Measurements from ENCODE around the gene GSTCD.
"Not testable (repeated sequence)": the region's sequence is repeated elsewhere in the genome, so short reads cannot be mapped to it uniquely, and the experiment has no call there.

- TF ChIP-seq, protein P1, sequence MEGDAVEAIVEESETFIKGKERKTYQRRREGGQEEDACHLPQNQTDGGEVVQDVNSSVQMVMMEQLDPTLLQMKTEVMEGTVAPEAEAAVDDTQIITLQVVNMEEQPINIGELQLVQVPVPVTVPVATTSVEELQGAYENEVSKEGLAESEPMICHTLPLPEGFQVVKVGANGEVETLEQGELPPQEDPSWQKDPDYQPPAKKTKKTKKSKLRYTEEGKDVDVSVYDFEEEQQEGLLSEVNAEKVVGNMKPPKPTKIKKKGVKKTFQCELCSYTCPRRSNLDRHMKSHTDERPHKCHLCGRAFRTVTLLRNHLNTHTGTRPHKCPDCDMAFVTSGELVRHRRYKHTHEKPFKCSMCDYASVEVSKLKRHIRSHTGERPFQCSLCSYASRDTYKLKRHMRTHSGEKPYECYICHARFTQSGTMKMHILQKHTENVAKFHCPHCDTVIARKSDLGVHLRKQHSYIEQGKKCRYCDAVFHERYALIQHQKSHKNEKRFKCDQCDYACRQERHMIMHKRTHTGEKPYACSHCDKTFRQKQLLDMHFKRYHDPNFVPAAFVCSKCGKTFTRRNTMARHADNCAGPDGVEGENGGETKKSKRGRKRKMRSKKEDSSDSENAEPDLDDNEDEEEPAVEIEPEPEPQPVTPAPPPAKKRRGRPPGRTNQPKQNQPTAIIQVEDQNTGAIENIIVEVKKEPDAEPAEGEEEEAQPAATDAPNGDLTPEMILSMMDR (IDR thresholded peaks at IDR 0.05; ENCODE audit: low read depth, low read length, missing input control) = not testable (repeated sequence)
- not testable (repeated sequence) for TF ChIP-seq EGR1 (IDR thresholded peaks at IDR 0.05; ENCODE audit: low read depth in 2 of 2); YY1 (IDR thresholded peaks at IDR 0.05); TAF1 (conservative IDR thresholded peaks at IDR 0.05); ATF3 (IDR thresholded peaks at IDR 0.05); RAD21 (IDR thresholded peaks at IDR 0.05); HNF4A (conservative IDR thresholded peaks at IDR 0.05); JUND (IDR thresholded peaks at IDR 0.05)
- TF ChIP-seq, protein P2, sequence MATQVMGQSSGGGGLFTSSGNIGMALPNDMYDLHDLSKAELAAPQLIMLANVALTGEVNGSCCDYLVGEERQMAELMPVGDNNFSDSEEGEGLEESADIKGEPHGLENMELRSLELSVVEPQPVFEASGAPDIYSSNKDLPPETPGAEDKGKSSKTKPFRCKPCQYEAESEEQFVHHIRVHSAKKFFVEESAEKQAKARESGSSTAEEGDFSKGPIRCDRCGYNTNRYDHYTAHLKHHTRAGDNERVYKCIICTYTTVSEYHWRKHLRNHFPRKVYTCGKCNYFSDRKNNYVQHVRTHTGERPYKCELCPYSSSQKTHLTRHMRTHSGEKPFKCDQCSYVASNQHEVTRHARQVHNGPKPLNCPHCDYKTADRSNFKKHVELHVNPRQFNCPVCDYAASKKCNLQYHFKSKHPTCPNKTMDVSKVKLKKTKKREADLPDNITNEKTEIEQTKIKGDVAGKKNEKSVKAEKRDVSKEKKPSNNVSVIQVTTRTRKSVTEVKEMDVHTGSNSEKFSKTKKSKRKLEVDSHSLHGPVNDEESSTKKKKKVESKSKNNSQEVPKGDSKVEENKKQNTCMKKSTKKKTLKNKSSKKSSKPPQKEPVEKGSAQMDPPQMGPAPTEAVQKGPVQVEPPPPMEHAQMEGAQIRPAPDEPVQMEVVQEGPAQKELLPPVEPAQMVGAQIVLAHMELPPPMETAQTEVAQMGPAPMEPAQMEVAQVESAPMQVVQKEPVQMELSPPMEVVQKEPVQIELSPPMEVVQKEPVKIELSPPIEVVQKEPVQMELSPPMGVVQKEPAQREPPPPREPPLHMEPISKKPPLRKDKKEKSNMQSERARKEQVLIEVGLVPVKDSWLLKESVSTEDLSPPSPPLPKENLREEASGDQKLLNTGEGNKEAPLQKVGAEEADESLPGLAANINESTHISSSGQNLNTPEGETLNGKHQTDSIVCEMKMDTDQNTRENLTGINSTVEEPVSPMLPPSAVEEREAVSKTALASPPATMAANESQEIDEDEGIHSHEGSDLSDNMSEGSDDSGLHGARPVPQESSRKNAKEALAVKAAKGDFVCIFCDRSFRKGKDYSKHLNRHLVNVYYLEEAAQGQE (IDR thresholded peaks at IDR 0.05) = not testable (repeated sequence)
Measured at GRCh38 chr4:105694812-105695211, 13.8 kb upstream of the GSTCD start.
